ENCODE measurements around the gene DLGAP1. TPM values are rescaled to one million over a fixed set of nuclear protein-coding genes. Genes with fewer than 3 reads are reported as not detected.

DLGAP1 gene
- total RNA-seq (2022; extraction: Qiagen RNA extraction) = 0.01 to 0.04 TPM in 2 of 5 replicates, not detected in the others

GRCh38 chr18:4455113-4455811 is at the start of gene DLGAP1:
DLGAP1 (minus strand) TSS chr18:4455307.

GRCh38 chr18:3450012-3450798 is 1004.9 kb downstream of the DLGAP1 start, which contains the start of gene TGIF1:
TGIF1 (plus strand) TSS chr18:3450172; CDS start chr18:3450490, 318 bp downstream.

Data from A549 treated with CORT108297 at 1 μM for 4 hours (cell line).